ENCODE measurements around the gene TGFB2.

The TGFB2 gene

GRCh38 chr1:218332416-218332815 lies 12.7 kb upstream of the TGFB2 start:
- no peaks in the 10 kb centered on the region for H3K79me2 ChIP-seq (ENCODE audit: control insufficient read depth, insufficient read depth, low read length, unreplicated experiment)
- H3K4me3 ChIP-seq (ENCODE audit: low read depth, low read length) = no peak overlapping the region
- no peak overlapping the region for H2AFZ ChIP-seq (ENCODE audit: low read length, unreplicated experiment)
- no peak overlapping the region for H3K27ac ChIP-seq (ENCODE audit: low read depth, low read length)
- H3K36me3 ChIP-seq (ENCODE audit: insufficient read depth, low read length) = no peaks in the 10 kb centered on the region
- no peaks in the 10 kb centered on the region for H3K27me3 ChIP-seq (ENCODE audit: insufficient read depth, low read length)
- peaks cover 5% of the 10 kb centered on the region for H3K4me1 ChIP-seq (ENCODE audit: control insufficient read depth, insufficient read depth, low read length, unreplicated experiment)

DNA sequence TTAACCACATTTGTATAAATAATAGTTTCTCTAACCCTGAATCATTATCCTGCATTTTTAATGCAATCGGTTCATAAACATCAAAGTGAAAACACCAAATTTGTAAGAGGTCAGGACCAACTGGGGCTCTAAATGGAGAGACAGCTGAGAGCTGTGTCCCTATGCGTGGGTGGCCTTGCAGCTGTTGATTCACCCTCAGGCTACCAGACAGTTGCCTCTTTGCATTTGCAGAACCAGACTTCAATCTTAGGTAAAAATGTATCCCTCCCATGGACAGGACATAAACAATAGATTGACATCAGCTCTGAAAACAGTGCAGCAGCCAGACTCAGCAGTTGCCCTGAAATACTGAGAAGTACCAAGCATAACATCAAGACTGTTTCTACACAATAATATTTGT lies 8.8 kb upstream of the TGFB2 start:
- Histone ChIP-seq H3K4me3 (ENCODE audit: low read depth, low read length) (no peak overlapping the region), H3K4me1 (ENCODE audit: control insufficient read depth, insufficient read depth, low read length, unreplicated experiment) (peaks cover 10% of the 10 kb centered on the region), H3K36me3 (ENCODE audit: insufficient read depth, low read length) (no peaks in the 10 kb centered on the region), H3K27me3 (ENCODE audit: insufficient read depth, low read length) (no peaks in the 10 kb centered on the region), H2AFZ (ENCODE audit: low read length, unreplicated experiment) (no peak overlapping the region), H3K79me2 (ENCODE audit: control insufficient read depth, insufficient read depth, low read length, unreplicated experiment) (no peaks in the 10 kb centered on the region), H3K27ac (ENCODE audit: low read depth, low read length) (no peak overlapping the region)

DNA sequence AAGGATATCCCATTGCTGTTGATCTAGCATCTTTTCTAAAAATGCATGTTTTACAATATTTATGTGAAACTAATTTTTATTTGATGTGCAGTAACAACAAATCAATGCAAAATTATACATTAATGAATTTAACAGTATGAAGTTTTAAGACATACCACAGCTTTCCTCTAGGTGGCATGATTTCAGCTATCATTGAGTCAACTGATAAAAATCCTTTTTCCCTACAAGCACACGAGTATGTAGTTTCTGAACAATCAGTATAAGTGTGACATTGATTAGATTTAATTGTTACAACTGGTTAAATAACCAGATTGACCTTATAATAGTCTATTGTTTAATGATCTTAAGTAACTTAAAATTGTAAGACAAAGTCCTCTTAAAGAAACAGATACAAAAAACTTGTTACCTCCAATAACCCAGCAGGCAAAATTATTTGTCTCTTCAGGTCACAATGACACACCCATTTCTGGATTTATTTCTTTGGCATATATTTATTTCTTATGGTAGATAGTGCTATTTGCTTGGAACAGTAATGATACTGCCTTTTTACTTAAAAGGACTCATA lies 5.8 kb upstream of the TGFB2 start:
- Histone ChIP-seq H3K79me2 (ENCODE audit: control insufficient read depth, insufficient read depth, low read length, unreplicated experiment) (no peaks in the 10 kb centered on the region), H3K4me3 (ENCODE audit: low read depth, low read length) (no peak overlapping the region), H2AFZ (ENCODE audit: low read length, unreplicated experiment) (peak overlapping the region; percentile 25), H3K27ac (ENCODE audit: low read depth, low read length) (no peak overlapping the region), H3K36me3 (ENCODE audit: insufficient read depth, low read length) (no peaks in the 10 kb centered on the region), H3K4me1 (ENCODE audit: control insufficient read depth, insufficient read depth, low read length, unreplicated experiment) (peaks cover 5% of the 10 kb centered on the region), H3K27me3 (ENCODE audit: insufficient read depth, low read length) (no peaks in the 10 kb centered on the region)

DNA sequence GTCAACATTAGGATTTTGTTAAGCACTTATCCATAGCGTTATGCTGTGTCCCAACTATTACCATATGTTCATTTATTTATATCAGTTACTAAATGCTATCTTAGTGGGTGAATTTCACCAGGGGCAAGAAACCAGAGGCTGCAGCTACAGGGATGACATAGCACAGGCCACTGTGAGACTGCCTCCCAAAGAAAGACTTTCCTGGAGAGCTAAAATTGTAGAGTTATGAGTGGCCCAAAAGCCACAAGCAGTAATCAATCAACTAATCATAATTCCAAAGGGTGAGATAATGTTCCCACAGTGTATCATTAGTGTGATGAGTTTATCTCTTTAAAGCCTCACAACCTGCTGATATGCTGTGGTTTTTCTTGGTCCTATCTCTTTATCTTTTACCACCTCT lies 3.8 kb upstream of the TGFB2 start:
- Histone ChIP-seq H3K4me1 (ENCODE audit: control insufficient read depth, insufficient read depth, low read length, unreplicated experiment) (peaks cover 5% of the 10 kb centered on the region), H3K36me3 (ENCODE audit: insufficient read depth, low read length) (no peaks in the 10 kb centered on the region), H3K27ac (ENCODE audit: low read depth, low read length) (no peak overlapping the region), H3K27me3 (ENCODE audit: insufficient read depth, low read length) (no peaks in the 10 kb centered on the region), H3K4me3 (ENCODE audit: low read depth, low read length) (no peak overlapping the region), H2AFZ (ENCODE audit: low read length, unreplicated experiment) (no peak overlapping the region), H3K79me2 (ENCODE audit: control insufficient read depth, insufficient read depth, low read length, unreplicated experiment) (peaks cover 2% of the 10 kb centered on the region)

- Histone ChIP-seq H3K4me1 (ENCODE audit: control insufficient read depth, insufficient read depth, low read length, unreplicated experiment) (peaks cover 5% of the 10 kb centered on the region), H3K4me3 (ENCODE audit: low read depth, low read length) (no peak overlapping the region), H3K79me2 (ENCODE audit: control insufficient read depth, insufficient read depth, low read length, unreplicated experiment) (peaks cover 7% of the 10 kb centered on the region), H3K27ac (ENCODE audit: low read depth, low read length) (no peak overlapping the region), H3K27me3 (ENCODE audit: insufficient read depth, low read length) (no peaks in the 10 kb centered on the region), H2AFZ (ENCODE audit: low read length, unreplicated experiment) (no peak overlapping the region), H3K36me3 (ENCODE audit: insufficient read depth, low read length) (no peaks in the 10 kb centered on the region)
Measured at GRCh38 chr1:218342091-218342490, 3.0 kb upstream of the TGFB2 start.

DNA sequence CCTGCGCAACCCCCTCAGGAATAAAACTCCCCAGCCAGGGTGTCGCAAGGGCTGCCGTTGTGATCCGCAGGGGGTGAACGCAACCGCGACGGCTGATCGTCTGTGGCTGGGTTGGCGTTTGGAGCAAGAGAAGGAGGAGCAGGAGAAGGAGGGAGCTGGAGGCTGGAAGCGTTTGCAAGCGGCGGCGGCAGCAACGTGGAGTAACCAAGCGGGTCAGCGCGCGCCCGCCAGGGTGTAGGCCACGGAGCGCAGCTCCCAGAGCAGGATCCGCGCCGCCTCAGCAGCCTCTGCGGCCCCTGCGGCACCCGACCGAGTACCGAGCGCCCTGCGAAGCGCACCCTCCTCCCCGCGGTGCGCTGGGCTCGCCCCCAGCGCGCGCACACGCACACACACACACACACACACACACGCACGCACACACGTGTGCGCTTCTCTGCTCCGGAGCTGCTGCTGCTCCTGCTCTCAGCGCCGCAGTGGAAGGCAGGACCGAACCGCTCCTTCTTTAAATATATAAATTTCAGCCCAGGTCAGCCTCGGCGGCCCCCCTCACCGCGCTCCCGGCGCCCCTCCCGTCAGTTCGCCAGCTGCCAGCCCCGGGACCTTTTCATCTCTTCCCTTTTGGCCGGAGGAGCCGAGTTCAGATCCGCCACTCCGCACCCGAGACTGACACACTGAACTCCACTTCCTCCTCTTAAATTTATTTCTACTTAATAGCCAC lies 696 bp downstream of the TGFB2 start:
- H3K4me1 ChIP-seq (ENCODE audit: control insufficient read depth, insufficient read depth, low read length, unreplicated experiment) = peaks cover 19% of the 10 kb centered on the region
- H3K79me2 ChIP-seq (ENCODE audit: control insufficient read depth, insufficient read depth, low read length, unreplicated experiment) = peaks cover 19% of the 10 kb centered on the region
- H3K36me3 ChIP-seq (ENCODE audit: insufficient read depth, low read length) = no peaks in the 10 kb centered on the region
- H3K4me3 ChIP-seq (ENCODE audit: low read depth, low read length) = peak overlapping the region; percentile 81
- H3K27ac ChIP-seq (ENCODE audit: low read depth, low read length) = peak overlapping the region; percentile 55; the same call in 1 of the 2 replicates
- no peaks in the 10 kb centered on the region for H3K27me3 ChIP-seq (ENCODE audit: insufficient read depth, low read length)
- peak overlapping the region; percentile 90 for H2AFZ ChIP-seq (ENCODE audit: low read length, unreplicated experiment)

GRCh38 chr1:218346391-218347204 lies 1.5 kb downstream of the TGFB2 start:
- peaks cover 19% of the 10 kb centered on the region for H3K4me1 ChIP-seq (ENCODE audit: control insufficient read depth, insufficient read depth, low read length, unreplicated experiment)
- H2AFZ ChIP-seq (ENCODE audit: low read length, unreplicated experiment) = peak overlapping the region; percentile 90
- H3K4me3 ChIP-seq (ENCODE audit: low read depth, low read length) = peak overlapping the region; percentile 81
- H3K79me2 ChIP-seq (ENCODE audit: control insufficient read depth, insufficient read depth, low read length, unreplicated experiment) = peaks cover 19% of the 10 kb centered on the region
- no peaks in the 10 kb centered on the region for H3K36me3 ChIP-seq (ENCODE audit: insufficient read depth, low read length)
- H3K27me3 ChIP-seq (ENCODE audit: insufficient read depth, low read length) = no peaks in the 10 kb centered on the region
- peak overlapping the region; percentile 55 for H3K27ac ChIP-seq (ENCODE audit: low read depth, low read length)

GRCh38 chr1:218347336-218347722 lies 2.2 kb downstream of the TGFB2 start:
- Histone ChIP-seq H3K36me3 (ENCODE audit: insufficient read depth, low read length) (no peaks in the 10 kb centered on the region), H3K79me2 (ENCODE audit: control insufficient read depth, insufficient read depth, low read length, unreplicated experiment) (peaks cover 19% of the 10 kb centered on the region), H3K4me3 (ENCODE audit: low read depth, low read length) (peak overlapping the region; percentile 81), H2AFZ (ENCODE audit: low read length, unreplicated experiment) (peak overlapping the region; percentile 90), H3K27me3 (ENCODE audit: insufficient read depth, low read length) (no peaks in the 10 kb centered on the region), H3K27ac (ENCODE audit: low read depth, low read length) (peak overlapping the region; percentile 55), H3K4me1 (ENCODE audit: control insufficient read depth, insufficient read depth, low read length, unreplicated experiment) (peaks cover 22% of the 10 kb centered on the region)

- H3K27ac ChIP-seq (ENCODE audit: low read depth, low read length) = peak overlapping the region; percentile 55
- peaks cover 22% of the 10 kb centered on the region for H3K4me1 ChIP-seq (ENCODE audit: control insufficient read depth, insufficient read depth, low read length, unreplicated experiment)
- peaks cover 22% of the 10 kb centered on the region for H3K79me2 ChIP-seq (ENCODE audit: control insufficient read depth, insufficient read depth, low read length, unreplicated experiment)
- H3K36me3 ChIP-seq (ENCODE audit: insufficient read depth, low read length) = no peaks in the 10 kb centered on the region
- H2AFZ ChIP-seq (ENCODE audit: low read length, unreplicated experiment) = peak overlapping the region; percentile 90
- H3K4me3 ChIP-seq (ENCODE audit: low read depth, low read length) = peak overlapping the region; percentile 81
- no peaks in the 10 kb centered on the region for H3K27me3 ChIP-seq (ENCODE audit: insufficient read depth, low read length)
Measured at GRCh38 chr1:218347723-218348627, 2.8 kb downstream of the TGFB2 start.

DNA sequence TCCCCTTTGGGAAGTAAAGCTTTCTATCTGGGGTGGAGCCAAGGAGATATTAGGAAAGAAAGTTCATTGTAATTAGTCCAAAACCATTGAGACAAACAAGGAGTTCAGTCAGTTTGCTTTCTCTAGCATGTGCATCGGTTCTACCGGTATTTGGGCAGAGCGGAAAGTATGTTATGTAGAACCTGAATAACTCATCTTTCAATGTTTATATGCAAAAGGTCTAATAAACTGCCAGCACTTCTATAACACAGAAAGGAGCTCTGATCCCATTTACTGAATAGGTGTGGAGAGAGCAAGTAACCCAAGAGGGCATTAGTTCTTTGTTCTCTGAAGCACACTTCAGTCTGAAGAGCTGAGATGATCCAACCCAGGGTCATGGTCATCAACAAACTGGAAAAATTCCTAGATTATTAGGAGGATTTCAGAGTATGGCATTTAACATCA lies 3.5 kb downstream of the TGFB2 start:
- H3K4me3 ChIP-seq (ENCODE audit: low read depth, low read length) = peak overlapping the region; percentile 81
- peaks cover 24% of the 10 kb centered on the region for H3K79me2 ChIP-seq (ENCODE audit: control insufficient read depth, insufficient read depth, low read length, unreplicated experiment)
- peak overlapping the region; percentile 4 for H2AFZ ChIP-seq (ENCODE audit: low read length, unreplicated experiment)
- H3K4me1 ChIP-seq (ENCODE audit: control insufficient read depth, insufficient read depth, low read length, unreplicated experiment) = peaks cover 22% of the 10 kb centered on the region
- no peaks in the 10 kb centered on the region for H3K36me3 ChIP-seq (ENCODE audit: insufficient read depth, low read length)
- no peaks in the 10 kb centered on the region for H3K27me3 ChIP-seq (ENCODE audit: insufficient read depth, low read length)
- H3K27ac ChIP-seq (ENCODE audit: low read depth, low read length) = peak overlapping the region; percentile 11
